ENCODE results near the gene EIF5.
A peak's percentile ranks its signal among the peaks of the same experiment; 100 is the strongest.

The EIF5 gene

DNA sequence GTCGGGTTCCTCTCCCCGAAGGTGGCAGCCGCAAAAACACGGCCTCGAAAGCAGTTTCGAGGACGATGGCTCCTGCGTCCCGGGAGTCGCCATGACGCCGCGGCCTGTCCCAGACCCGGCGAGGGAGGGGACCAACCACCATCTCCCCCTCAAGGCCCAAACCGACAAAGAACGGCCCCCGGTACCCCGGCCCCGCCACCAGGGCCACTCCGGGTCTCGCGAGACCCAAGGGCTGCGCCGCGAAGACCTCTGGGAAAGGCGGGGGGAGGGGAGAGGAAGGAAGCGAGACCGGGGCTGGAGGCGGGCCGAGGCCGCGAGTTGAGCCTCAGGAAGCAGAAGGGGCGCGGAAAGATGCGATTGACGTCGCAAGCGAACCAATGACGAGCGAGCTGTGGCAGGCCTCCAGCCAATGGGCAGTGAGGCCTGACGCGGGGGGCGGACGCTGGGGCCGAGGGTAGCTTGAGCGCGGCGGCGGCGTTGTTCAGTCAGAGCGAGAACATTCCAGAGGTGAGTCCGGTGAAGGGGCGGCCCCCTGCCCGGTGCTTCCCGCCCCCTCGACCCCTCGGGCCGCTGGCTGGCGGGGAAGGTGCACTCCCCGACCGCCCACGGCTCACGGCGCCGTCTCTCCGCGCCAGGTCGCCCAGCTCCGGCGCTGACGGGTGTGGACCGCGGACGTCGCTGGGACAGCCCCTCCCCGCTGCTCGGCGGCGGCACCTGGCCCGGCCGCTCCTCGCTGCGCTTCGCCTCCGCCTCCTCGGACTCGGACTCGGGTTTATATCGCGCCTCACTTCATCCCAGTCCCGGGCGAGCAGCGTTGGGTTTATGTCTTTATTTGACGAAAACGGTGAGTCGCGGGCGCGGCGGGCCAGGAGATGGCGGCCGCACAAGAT is at the start of gene EIF5:
TSS of gene EIF5 (plus strand) at position 484 of the 890 bp plus-strand sequence. CDS start 1,624 bp downstream, outside the sequence.
- DNase-seq (ENCODE audit: low spot score): peak; percentile 98

DNA sequence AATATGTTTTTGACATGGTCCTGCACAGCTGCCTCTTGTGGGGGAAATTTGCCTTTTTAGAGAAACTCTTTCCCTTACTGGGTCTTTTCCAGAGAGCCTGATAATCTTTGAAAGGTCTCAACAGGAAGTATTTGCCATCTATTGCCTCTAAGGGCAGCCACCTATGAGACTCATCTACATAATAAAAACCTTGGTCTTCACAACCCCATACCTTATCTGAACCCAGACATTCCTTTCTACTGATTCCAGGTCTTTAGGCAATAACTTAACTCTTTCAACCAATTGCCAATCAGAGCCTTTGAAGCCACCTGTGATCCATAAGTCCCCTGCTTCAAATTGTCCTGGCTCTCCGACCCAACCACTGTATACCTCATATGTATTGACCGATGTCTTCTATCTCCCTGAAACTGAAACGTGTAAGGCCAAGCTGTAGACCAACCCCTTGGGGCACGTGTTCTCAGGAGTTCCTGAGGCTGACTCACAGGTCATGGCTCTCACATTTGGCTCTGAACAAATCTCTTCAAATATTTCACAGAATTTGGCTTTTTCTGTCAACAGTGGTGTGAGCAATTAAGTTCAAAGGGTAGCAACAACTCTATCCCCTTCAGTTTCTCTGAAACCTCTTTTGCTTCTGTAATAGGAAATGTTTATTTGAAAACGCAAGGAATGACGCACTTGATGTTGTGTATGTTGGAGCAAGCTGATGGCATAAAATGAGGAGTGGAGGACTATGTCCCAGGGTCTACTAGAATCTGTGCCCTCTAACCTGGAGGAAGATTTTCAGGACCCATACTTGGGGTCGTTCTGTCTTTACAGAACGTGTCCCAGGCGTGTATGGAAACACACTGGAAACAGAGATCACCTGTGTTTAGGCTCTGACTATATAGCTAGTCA is 49.2 kb upstream of the EIF5 start:
- peak; percentile 27 for DNase-seq (ENCODE audit: low spot score)

DNA sequence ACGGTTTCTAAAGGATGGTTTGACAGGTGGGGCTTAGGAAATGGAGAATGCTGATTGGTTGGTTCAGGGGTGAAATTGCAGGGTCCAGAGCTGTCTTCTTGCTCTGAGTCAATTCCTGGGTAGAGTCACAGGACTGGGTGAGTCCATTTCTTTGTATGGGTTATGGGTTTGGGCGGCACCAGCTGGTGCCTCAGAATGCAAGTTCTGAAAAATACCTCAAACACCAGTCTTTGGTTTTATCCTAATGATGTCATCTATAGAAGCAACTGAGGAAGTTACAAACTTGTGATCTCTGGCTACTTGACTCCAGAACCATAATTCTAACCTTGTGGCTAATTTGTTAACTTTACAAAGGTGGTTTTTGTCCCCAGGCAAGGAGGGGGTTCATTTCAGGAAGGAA is 47.6 kb upstream of the EIF5 start:
- DNase-seq (ENCODE audit: low spot score): no peak

DNA sequence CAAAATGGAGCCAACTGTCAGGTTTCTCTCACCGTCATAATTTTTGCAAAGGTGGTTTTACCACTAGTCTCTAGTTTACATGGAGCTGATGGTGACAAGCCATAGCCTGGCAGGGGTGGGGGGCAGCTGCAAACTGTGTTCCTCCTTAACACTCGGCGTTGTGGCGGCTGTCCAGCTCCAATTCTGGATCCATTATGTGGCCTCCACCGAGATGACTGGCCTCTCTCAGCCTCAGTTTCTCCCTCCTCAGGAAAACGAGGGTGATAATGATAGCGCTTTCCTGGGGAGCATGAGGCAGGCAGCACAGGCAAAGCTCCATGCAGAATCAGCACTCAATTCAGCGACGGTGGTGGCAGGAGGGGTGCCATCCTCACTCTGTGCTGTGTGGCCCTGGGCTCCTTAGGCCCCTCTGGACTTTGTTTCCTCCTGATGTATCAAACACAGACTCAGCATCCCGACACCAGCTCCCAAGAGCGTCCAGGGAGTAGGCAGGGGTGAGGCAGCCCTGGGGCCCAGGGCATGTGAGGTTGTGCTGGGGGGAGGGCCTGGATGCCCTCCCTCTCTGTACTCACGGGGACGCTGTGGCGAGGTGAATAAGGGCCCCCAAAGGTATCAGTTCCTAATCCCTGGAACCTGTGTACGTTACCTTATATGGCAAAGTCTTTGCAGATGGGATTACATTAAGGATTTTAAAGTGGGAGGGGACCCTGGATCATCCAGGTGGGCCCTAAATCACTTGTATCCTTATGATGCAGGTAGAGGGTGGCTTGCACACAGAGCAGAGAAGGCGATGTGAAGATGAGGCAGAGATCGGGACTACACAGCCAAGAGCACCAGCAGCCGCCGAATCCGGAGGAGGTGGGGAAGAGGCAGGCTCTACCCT is 46.8 kb upstream of the EIF5 start:
- DNase-seq (ENCODE audit: low spot score): no peak

DNA sequence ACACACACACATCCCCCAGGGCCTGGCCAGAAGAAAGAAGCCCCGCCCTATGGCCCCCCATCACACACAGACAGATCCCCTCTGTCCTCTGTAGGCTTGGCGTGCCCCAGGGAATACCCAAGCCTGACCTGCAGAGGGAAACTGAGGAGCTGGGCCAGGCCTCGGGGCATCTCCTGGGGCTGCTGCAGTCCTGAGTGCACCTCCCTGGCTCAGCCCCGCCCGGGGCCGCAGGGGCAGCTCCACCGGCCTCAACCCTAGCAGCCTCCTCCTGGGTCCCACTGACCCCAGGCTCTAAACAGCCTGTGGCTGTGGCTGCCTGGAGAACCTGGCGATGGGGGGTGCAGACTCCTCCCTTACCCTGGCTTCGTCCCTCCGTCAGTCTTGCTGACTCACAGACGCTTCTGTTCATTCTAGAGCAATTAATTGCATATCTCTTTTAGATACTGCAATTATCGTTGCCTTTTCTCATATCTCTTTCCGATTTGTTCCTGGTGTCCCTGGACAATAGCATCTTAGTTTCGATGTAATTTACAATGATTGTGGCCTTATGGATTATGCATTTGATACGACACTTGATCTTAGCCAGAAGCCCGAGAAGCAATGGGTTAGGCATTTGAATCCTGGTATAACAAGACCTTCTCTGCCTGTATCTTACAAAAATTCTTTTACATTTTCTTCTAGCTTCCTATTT is 45.8 kb upstream of the EIF5 start:
- DNase-seq (ENCODE audit: low spot score): no peak

DNA sequence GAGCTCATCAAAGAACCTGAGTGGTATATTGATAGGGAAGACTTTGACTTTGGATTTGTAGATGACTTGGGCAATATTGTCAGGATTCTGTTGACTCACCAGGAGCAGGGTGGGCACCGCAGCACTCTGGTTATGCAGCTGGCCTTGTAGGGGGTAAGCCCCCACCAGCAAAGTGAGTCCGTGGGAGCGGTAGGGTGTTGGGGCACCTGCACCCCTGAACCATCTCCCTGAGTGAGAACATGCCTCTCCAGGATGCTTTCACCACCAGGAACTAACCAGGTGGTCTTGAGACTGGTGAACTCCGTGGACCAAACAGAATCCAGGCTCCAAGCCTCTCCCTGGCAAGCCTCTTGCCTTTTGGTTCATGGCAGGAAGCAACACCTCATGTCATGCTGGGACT is 44.0 kb upstream of the EIF5 start:
- DNase-seq (ENCODE audit: low spot score): no peak

DNA sequence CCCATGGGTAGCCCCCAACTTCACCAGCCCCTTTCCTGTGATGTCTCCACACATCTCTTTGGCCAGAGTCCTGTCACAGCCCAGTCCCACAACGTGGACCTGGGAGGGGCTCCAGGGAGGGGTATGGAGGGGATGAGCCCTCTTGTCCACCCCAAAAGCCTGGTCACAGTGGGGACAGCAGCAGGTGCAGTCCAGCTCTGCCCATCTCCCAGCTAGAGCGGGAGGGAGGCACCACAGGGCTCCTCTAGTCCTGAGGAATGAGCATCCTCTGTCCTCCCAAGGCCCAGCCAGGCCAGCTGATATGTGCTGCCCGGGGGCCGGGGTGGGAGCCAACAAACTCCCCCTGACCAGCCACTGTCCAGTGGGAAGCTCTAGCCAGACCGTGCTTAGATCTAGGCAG is 43.5 kb upstream of the EIF5 start:
- DNase-seq (ENCODE audit: low spot score): no peak

DNA sequence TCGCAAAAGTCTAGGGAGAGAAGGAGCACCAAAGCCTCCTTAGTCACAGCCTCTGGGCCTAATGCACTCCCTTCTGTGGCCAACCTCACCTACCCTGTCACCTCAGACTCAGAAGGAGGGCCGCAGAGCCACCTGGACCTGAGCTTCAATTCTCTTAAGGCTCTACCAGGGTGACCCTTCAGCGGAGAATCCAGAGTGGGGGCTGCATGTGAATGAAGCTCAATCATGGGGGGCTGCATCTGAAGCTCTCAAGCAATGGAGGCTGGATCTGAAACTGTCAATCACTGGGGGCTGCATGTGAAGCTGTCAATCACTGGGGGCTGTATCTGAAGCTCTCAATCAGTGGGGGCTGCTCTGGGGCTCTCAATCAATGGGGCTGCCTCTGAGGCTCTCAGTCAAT is 43.1 kb upstream of the EIF5 start:
- DNase-seq (ENCODE audit: low spot score): no peak

DNA sequence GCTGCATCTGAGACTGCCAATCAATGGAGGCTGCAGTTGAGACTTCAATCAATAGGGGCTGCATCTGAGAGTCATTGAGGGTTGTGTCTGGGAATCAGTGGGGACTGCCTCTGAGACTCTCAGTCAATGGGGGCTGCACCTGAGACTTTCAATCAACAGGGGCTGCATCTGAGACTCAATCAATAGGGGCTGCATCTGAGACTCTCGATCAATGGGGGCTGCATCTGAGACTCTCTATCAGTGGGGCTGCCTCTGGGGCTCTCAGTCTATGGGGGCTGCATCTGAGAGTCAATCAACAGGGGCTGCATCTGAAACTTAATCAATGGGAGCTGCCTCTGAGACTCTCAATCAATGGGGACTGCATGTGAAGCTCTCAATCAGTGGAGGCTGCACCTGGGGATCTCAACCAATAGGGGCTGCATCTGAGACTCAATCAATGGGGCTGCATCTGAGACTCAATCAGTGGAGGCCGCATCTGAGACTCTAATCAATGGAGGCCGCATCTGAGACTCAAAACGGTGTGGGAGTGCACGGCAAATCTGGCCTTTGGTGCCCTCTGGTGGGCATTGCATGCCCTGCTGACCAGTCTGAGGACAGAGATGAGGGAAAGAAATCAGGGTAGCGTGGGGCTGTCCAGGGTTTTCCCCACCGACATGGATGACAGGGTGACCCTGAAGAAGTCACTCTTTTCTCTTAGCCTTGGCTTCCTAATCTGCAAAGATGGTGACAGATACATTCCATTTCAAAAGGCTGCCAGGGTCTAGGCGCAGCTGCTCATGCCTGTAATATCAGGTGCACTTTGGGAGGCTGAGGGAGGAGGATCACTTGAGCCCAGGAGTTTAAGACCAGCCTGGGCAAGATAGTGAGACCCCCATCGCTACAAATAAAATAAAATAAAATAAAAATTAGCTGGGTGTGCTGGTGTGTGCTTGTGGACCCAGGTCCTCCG is 41.3 kb upstream of the EIF5 start:
- peak; percentile 66 for DNase-seq (ENCODE audit: low spot score)

DNA sequence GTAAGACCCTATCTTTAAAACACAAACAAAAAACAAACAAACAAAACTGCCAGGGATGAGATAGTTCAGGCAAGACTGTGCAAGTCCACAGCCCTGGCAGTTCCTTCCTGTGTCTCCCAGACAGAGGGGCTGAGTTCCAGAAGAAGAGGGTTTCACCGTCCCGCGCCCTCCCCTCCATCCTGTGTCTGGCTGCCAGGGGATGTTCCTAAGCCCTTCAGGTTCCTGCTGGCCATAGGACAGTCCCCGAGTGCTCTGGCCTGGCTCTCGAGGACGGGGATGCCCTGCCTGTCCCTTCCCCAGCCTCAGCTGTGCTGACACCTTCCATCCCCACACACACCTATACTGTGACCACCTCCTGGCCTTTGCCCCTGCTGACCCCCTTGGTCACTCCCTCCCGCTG is 40.6 kb upstream of the EIF5 start:
- no peak for DNase-seq (ENCODE audit: low spot score)

DNA sequence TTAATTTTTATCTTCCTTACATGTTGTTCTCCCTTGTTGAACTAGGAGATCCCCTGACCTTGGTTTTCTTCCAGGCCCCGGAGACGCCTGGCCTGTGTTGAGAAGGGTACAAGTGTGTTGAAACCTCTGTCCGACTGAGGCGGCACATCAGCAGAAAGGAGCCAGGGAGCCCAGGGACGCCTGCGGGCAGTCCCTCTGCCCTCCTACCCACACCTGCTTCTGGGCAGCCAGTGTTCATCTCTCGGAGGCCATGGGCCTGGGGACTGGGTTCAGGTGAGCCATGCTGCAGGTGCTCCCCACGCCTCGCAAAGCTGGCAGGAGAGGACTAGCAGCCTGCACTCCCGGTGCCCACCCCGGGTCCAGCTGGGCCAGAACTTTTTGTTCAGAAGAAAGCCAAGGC is 39.9 kb upstream of the EIF5 start:
- no peak for DNase-seq (ENCODE audit: low spot score)

DNA sequence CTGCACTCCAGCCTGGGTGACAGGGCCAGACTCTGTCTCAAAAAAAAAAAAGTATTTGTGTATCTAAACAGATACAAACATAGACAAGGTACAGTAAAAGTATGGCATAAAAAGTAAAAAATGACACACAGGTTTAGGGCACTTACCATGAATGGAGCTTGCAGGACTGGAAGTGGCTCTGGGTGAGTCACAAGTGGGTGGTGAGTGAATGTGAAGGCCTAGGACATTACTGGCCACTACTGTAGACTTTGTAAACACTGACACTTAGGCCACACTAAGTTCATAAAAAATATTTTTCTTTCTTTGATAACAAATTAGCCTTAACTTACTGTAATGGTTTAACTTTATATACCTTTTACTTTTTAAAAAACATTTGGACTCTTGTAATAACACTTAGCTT is 38.0 kb upstream of the EIF5 start:
- peak; percentile 45 for DNase-seq (ENCODE audit: low spot score)

DNA sequence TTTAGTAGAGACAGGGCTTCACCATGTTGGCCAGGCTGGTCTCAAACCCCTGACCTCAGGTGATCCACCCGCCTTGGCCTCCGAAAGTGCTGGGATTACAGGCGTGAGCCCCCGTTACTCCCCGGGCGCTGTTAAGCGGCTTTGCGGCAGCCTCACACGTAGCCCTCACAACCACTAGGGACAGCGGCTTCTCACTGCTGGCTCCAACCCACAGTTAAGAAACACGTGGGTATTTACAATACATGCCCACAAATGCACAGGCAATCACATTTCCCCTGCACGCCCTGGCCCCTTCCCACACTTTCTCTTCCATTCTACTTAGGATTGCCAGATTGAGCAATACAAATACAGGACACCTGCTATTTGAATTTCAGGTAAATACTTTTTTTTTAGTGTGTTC is 37.0 kb upstream of the EIF5 start:
- DNase-seq (ENCODE audit: low spot score): no peak

DNA sequence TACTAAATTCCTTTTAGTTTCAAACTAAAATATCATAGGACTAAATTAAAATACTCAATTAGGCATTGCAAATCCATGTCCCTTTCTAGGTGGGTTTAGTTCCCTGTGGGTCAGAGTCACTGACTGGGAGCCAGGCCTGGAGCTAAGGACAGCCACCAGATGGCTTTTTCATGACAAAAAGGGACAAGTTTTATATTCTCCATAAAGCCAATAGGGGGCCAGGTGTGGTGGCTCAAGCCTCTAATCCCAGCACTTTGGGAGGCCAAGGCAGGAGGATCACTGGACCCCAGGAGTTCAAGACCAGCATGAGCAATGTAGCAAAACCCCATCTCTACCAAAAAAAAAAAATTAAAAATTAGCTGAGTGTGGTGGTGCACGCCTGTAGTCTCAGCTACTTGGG is 35.4 kb upstream of the EIF5 start:
- no peak for DNase-seq (ENCODE audit: low spot score)

DNA sequence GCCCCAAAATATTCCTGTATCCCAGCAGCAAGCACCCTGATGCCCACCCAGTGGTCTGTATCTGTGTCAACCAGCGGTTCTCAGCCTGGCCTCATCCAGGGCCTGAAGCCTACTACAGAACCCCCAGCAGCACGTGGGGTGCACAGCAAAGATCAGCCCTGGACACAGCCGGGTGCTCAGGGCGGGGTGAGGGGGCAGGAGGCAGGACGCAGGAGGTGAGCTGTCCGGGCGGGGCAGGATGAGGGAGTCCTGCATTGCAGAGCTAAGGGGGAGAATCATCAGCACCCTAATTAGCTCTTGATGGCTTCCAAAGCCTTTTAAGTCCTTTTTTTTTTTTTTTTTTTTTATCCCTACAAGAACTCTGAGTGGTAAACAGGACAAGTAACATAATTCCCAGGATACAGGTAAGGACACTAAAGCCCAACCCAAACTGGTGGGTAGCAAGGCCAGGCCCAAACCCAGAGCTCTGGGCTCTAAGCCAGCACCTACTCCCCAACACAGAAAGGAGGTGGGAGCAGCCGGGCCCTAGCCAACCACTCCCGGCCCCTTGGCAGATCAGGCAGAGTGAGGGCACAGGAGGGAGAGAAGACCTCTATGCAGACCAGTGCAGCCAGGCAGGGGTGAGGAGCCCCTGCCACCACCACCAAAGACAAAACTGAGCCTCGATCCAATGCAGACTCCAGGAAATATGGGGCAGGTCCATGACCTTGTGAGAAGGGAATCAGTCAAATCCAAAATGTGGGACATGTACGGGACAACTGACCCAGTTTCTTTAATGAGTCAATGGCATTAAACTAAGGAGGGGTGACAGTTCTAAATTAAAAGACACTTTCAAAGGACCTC is 32.3 kb upstream of the EIF5 start:
- DNase-seq (ENCODE audit: low spot score): no peak

DNA sequence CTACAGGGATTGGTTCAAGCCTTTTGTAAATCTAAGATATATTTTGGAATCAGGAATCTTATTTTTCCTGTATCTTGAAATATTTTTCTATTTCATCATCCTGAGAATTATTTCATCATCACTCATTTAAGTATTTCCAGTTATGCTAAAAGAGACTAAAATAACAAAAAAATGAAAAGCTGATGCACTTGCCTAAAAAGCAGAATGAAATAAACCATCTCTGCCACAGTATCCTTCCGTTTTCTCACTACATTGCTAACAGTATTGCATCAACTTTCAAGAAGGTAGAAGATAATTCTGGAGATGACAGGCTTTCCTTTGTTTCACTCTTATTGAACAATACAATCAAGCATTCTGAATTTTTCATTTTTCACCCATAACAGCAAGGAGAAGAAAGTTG is 31.1 kb upstream of the EIF5 start:
- no peak for DNase-seq (ENCODE audit: low spot score)

DNA sequence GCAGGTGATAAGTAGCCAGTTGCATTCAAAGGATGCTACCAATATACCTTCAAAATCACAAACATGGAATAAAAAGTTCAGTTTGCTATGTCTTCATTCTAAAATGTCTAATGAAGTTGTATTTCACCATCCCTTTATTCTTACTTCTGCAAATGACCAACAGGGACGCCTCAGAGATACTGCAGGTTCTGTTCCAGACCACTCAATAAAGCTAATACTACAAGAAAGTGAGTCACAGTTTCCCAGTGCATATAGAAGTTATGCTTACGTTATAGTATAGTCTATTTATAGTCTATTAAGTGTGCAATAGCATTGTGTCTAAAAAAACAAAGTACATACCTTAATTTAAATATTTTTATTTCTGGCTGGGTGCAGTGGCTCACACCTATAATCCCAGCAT is 29.3 kb upstream of the EIF5 start:
- no peak for DNase-seq (ENCODE audit: low spot score)

DNA sequence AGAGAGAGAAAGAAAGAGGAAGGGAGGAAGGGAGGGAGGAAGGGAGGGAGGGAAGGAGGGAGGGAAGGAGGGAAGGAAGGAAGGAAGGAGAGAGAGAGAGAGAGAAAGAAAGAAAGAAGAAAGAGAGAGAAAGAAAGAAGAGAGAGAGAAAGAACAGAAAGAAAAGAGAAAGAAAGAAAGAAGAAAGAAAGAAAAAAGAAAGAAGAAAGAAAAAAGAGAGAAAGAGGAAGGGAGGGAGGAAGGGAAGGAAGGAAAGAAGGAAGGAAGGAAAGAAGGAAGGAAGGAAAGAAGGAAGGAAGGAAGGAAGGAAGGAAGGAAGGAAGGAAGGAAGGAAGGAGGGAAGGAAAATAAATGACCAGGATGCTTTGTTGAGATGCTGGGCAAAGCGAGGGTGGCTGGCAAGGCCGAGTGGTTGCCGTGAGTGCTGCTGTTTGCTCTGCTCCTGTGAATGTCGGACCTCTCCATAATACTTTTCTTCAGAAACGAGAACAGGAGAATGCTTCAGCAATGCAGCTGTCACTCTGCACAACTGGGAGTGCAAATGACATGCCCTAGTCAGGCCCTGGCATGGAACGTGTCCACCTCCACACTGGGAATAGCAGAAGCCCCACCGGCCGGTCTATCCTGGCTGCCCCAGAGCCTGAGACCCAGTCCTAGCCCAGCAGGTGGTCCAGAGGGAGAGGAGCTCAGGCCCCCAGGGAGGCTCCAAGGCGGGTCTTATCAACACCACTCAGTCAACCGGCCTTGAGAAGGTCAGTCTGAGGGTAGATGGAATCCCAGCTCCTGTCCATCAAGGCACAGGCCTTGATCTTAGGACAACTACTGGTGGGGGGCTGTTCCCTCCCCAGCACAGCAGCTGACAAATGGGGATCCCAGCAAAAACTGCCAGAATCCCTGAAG is 25.1 kb upstream of the EIF5 start:
- no peak for DNase-seq (ENCODE audit: low spot score)
